NCI-H2227 (cell line): ENCODE measurements around the gene NMRAL1.

Experiments
- DNase-seq: peaks from one replicate; lab custom pipeline; 2025; ENCODE audit not compliant: unreplicated experiment; lab: John Stamatoyannopoulos, UW

The NMRAL1 gene

DNA sequence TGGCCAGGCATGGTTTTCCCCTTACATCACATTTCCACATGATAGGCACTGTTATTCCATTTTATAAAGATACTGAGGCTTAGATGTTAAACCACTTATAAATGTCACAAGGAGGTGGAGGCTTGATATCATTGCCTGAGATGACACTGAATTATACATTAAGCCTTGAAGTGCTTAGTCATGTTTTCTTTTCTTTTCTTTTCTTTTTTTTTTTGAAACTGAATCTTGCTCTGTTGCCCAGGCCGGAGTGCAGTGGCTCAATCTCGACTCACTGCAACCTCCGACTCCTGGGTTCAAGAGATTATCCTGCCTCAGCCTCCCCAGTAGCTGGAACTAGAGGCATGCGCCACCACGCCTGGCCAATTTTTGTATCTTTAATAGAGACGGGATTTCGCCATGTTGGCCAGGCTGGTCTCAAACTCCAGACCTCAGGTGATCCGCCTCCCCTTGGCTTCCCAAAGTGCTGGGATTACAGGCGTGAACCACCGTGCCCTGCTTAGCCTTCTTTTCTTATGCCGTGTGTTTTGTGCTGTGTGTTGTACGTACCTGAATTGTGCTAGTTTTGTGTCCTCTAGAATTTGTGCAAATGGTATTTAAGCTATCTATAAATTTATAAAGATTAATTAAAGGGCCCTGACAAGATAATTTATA is 47.6 kb downstream of the NMRAL1 start:
- no peak for DNase-seq

DNA sequence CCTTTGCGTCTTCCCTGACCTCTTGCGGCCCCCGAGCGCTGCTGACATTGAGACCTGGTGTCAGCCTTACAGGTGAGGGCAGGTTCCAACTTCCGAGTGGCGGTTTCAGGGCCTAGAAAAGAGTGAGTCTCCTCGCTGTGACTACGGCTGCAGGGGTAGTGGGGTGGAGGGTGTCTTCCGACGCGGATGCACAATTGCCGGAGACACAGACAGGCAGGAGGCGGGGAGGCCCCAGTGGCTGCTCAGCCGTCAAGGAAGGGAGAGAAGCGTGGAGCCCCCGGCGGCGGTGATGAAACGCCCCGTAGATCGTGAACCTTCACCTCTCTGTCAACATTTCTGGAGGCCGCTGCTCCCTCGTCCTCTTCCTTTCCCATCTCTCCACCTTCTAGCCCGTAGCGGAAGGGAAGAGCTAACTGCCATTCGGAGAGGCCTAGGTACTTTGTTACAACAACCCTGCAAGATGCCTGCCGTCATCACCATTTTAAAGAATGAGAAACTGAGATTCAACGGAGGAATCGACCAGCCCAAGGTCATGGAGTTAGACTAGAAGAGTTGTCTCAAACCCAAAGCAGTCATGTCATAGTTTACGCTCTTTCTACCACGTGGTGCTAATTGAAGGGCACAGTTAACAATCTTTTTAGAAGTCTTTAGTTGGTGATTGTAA is 48.3 kb downstream of the NMRAL1 start:
- no peak for DNase-seq

DNA sequence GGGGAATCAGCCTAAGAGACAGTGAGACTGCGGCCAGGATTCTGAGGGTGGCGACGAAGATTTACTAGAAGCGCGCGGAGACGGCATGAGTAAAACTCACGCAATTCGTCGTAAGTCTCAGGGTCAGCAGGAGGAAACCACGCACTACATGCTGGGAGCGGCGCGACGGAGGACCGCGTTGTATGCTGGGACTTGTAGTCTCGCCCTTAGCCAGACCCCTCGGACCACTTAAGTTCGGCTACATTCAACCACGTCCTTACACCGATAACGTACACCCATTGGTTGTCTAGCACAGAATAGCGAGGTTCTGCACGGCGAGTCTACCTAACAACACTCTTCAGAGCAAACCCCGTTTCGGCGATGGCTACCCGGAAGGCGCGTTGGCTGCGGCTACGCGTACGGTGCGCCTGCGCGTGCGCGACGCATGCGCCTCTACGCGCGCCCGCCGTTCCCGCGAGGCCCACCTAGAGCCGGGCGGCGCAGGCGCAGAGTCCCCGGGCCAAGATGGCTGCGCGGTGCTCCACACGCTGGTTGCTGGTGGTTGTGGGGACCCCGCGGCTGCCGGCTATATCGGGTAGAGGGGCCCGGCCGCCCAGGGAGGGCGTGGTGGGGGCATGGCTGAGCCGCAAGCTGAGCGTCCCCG is 48.9 kb downstream of the NMRAL1 start, which contains the start of gene DNAJA3:
DNAJA3 (plus strand) TSS at position 491 of the 643 bp plus-strand sequence; CDS start at position 505, 14 bp downstream.
- DNase-seq = peak; percentile 97

DNA sequence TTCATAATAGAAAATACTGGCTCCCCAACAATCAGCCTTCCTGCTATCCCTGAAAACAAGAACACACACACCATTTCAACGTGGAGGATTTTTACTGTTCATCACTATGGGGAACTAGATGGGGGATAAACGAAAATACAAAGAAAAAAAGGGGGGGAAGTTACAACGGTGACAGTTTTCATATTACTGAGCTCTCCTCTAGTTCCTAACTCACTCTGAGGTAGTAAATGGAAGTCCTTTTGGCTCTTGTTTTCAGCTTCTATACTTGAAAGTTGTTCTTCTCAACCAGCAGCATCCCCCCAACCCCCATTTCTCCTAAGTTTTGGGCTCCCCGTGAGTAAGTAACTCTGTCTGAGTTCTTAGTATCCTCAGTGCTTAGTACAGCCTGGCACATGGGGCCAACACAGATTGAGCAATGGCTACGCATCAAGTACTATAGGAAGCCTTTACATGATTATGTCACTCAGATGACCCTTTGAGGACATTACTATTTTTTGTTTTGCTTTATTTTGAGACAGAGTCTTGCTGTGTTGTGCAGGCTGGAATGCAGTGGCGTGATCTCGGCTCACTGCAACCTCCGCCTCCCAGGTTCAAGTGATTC is 53.8 kb downstream of the NMRAL1 start:
- DNase-seq = no peak

DNA sequence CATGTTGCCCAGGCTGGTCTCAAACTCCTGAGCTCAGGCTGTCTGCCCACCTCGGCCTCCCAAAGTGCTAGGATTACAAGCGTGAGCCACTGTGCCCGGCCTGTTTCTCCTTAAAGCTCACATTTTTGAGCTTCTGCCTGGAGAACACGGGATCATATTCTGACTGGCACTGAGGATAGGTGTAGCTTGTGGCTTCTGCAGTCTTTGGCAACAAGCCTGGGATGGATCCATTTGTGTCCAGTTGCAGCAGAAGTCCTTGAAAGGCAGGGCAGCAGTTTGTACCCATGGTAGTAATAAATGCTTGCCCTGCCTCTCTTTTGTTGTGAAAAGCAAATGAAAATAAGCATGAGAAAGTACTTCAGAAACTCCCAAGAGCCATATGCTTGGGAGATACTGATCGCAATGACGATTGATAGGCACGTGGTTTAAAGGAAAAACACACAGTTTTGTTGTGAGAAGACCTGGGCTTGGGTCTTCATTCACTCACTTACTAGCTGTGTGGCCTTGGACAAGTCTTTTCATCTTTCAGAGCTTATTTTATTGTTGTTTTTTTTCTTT is 54.9 kb downstream of the NMRAL1 start:
- DNase-seq = no peak

DNA sequence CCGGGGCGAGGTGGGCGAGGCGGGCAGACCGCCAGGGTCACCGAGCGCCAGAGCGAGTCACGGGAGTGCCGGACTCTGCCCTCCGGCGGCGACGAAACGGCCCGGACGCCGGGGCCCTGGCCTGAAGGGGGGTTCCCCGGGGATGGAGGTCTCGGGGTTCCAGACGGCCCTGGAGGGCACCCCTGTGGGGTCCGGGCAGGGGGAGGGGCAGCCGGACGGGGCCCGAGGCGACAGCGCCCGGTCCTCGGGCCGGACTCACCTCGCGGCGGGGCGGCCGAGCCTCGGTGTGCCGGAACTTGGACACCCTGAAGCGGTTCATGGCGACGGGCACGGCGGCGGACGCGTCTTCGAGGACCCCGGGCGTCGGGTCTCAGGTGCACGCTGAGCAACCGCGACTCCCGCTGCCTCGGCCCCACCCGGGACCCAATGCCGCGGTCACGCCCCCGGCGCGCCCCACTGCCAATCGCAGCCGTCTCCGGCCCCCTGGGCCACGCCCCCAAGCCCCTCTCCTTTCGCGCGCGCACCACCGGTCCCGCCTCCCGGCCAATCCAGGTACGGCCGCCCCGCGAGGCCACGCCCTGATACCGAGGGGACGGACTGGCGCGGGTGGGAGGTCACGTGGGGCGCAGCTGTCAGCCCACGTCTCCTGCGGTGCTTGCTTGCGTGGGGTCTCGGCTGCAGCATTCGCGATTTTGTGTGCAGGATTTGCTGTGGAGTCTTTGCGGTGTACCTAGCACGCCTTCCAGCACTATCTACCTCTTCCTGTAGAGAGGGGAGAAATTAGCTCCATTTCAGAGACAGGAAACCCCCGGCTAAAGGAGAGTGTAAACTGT is 58.0 kb downstream of the NMRAL1 start, which contains the start of gene CORO7:
CORO7 (minus strand) TSS at position 397 of the 833 bp plus-strand sequence; CDS start at position 319, 78 bp downstream.
- DNase-seq = peak; percentile 96

DNA sequence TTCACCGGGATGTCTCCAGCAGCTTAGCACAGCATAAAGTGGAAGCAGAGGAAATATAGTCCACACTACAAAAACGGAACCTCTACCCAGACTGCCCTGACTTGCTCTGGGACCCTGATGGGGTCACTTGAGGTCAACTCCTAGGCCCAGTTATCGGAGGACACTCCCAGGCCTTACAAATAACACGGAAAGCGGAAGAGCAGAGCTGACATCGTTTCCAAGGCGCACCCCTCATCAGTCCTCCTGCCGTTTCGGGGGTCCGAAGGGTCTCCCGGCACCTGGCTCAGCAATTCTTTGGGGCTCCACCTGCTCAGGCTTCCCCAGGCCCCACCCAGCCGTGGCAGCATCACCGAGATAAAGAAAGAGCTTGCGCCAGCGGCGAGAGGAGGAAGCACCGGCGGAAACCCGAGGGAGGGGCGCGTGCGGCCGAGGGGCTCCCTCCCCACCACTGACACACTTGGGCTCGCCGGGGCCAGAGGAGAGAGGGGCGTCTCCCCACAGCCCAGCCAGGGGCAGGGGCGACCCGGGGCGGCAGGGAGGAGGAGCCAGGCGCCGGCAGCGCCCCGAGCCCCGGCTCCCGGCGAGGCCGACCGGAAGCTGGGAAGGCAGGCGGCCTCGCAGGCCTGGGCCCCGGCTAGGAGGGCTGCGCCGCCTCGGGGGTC is 58.8 kb downstream of the NMRAL1 start:
- peak; percentile 69 for DNase-seq

DNA sequence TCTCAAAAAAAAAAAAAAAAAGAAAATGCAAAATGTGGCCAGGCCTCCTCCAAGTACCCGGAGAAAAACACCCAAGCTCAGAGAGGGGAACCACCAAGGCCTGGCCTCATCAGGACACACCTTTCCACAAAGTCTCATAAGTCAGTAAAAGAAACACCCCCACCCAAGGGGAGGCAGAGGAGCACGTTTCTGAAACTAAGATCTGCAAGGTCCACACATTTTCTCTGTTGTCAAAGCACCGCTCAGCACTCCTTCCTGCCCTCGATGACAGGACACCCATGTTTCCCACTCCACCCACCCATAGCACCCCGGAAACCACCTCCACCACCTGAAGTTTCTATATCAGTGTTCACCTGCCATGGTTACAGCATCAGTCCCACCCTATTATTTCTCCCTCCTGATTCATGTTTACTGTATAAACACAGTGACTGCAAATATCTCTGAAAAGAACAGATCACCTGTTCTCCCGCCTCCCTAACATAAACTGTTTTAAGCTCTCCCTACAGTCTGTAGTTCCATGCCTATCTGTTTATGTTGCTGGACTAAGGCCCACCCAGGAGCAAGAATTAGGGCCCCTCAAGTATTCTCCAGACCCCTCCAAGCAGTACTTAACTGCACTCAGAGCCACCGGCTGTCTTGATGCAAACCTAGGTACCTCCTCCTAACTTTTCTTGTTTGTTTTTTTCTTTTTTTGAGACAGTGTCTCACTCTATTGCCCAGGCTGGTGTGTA is 60.1 kb downstream of the NMRAL1 start:
- no peak for DNase-seq

DNA sequence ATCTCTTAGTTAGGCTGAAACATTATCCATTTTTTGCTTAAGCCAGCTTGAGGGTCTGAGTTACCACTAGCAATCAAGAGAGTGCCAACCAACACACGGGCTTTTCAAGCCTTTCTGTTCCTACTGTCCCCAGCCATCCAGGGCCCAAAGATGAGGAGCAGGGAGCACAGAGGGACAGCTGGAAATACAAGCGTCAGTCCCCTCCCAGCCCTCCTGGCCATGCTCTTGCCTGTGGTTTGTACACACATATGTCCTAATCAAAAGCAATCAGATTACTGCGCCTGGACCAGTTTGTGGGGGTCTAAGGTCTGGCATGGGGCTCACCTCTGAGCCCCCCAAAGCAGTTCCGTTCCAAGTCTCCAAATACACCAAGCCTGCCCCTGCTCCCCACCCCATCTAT is 61.6 kb downstream of the NMRAL1 start:
- no peak for DNase-seq

DNA sequence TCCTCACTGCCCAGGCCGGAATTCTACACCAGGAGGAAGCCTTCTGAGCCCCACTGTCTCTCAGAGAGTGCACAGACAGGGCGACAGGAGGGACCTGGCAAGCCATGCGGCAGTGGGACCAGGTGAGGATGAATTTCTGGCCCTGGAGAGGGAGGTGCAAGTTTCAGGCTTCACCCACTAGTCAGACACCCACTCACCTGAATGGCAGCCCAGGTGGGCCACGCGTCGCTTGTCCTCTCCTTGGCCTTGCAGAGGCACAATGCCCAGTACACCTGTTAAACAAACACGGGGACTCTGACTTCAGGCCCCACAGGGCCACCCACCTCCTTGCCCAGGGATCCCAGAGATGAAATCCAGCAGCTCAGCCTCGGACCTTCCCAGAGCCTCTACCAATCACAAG is 62.3 kb downstream of the NMRAL1 start:
- DNase-seq = no peak
